Glomerular endothelial cell (primary cell): ENCODE results near the gene DNAJC1. TPM values are rescaled to one million over a fixed set of nuclear protein-coding genes. Genes with fewer than 3 reads are reported as not detected.
"Not testable (repeated sequence)": the region's sequence is repeated elsewhere in the genome, so short reads cannot be mapped to it uniquely, and the experiment has no call there.

Experiments
- DNase-seq: peaks from one replicate; pipeline ENCODE4 v3.0.0-alpha.2; 2011; ENCODE audit warnings: low read depth, low spot score; ENCODE audit errors: extremely low read depth
- total RNA-seq: library from RNA; depleted of rRNA; stranded (reverse); fragments of >200 nt; gene quantifications from 2 replicates; pipeline ENCODE4 v1.2.3, GENCODE V29; 2015

DNAJC1 gene
- total RNA-seq, 1 donor from 2014 or later: 58.6 TPM

DNA sequence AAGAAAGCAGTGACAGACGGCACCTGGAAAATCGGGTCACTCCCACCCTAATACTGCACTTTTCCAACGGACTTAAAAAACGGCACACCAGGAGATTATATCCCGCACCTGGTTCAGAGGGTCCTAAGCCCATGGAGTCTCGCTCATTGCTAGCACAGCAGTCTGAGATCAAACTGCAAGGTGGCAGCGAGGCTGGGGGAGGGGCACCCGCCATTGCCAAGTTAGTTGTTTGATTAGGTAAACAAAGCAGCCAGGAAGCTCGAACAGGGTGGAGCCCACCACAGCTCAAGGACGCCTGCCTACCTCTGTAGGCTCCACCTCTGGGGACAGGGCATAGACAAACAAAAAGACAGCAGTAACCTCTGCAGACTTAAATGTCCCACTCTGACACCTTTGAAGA is 169.0 kb downstream of the DNAJC1 start:
- not testable (repeated sequence) for DNase-seq

DNA sequence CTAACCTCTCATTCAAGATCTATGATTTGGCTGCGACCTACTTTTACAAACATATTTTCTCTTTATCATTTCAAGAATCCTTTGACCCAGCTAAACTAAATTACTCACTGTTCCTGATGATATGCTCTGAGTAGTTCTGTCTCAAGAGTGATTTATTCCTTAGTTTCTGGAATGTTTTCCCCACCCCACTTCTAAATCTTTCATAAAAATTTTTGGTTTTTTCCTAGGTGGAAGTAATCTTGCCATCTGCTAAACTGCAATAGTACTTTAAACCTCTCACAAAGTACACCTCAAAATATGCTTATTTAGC is 170.8 kb downstream of the DNAJC1 start:
- no peak for DNase-seq

DNA sequence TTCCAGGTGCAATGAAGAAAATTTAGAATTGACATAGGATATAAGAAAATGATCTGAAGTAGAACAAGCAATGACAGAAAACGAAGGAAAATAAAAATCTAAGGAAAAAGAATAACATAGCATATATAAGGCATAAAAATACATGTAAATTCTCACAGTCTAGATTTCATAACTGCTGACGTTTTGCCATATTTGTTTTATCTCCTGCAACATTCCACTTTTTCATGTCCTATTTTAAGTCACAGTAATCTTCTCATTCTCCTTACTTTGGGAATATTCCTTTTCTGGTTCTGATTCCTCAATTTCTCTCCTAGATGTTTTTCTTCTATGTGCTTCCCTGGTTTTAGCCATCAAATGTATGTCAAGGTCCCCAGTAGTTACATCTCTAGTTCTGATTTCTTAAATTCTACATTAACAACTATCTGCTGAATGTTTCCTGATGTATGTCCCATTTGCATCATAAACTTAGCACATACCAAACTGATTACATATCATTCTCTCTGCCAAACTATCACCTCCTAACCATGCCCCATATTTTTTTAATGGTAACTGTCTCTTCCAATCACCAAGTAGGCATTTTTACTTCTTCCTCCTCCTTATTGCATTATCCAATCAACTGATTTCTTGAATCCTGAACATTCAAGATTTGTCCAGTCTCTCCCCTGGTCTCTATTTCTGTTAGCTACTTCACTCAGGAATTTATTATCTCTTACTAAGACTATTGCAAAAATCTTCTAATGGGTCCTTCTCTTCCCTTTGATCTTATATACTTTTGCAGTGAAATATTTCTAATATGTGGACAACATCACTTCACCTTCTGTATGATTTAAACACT is 171.3 kb downstream of the DNAJC1 start:
- no peak for DNase-seq

DNA sequence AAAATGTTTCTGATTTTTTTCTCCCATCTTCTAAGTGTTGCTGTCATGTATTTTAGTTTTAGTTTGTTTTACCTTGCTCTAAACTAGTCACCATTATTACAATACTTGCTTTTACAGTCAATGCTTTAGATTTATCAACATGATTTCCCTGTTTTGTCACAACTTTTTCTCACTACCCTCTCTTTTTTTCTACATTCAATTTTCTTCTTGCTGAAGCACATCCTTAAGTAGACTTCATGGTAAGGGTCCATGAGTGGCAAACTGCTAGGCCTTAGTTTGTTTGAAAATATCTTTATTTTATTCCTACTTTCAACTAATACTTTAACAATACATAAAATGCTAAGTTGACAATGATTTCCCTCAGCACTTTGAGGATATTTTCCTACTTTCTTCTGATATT is 173.5 kb downstream of the DNAJC1 start:
- DNase-seq: no peak

DNA sequence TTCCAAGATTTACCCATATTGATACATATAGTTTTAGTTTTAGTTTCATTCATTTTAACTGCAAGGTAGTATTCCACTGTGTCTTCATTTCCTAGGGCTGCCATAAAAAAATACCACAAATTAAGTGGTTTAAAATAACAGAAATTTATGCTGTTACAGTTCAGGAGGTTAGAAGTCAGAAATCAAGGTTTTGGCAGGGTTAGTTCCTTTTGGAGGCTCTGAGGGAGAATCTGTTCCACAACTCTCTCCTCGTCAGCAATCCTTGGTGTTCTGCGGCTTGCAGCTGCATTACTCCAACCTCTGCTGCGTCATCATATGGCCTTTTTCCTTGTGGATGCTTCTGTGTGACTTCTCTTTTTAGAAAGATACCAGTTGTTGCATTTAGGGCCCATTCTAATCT is 176.2 kb downstream of the DNAJC1 start:
- DNase-seq: no peak

DNA sequence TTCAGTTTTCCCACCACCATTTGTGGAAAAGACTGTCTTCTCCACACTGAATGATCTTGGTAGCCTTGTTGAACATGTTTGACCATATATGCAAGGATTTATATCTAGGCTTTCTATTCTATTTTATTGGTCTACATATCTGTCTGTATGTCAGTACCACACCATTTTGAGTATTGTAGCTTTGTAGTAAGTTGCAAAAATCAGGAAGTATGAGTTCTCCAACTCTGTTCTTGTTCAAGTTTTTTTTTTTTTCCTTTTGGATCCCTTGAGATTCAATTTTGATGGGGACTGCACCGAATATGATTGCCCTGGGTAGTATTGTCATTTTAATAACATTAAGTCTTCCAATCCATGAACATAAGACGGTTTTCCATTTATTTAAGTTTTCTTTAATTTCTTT is 176.8 kb downstream of the DNAJC1 start:
- DNase-seq: no peak

DNA sequence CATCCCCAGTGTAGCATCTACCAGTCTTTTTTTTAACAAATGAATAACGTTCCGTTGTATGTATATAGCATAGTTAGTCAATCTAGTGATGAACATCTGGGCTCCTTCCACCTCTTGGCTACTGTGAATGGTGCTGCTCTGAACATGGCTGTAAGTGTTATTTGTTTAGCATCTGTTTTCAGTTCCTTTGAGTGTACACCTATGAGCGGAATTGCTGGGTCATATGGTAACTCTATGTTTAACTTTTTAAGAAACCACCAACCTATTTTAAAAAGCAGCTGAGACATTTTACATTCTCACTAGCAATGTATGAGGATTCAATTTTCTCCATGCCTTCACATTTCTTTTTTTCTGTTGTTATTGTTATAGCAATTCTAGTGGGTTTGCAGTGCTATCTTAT is 178.2 kb downstream of the DNAJC1 start:
- no peak for DNase-seq

DNA sequence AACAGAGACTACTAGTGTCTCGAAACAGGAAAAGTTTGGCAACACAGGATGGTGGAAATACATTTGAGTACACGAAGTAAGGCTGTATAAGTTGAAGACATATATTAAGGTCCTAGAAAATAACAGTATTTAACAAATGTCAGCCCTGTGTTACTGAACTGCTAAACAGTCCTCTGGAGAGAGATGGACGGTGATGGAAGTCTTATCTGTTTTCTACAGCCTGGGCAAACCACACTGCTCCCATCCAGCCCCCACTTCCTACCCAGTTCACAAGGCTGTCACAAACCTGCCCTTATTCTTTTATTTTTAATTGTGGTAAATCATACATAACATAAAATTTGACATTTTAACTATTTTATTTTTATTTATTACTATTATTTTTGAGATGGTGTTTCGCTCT is 179.1 kb downstream of the DNAJC1 start:
- DNase-seq: no peak

DNA sequence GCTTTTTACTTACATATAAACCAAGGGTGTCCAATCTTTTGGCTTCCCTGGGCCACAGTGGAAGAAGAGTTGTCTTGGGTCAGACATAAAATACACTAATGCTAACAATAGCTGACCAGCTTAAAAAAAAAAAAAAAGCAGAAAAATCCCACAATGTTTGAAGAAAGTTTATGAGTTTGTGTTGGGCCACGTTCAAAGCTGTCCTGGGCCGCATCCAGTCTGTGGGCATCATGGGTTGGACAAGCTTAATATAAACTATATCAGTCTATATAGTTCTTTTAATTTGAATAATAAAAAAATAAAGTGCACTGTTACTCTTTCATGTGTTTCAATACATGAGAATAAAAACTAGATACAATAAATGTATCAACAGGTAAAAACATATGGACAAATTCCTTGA is 179.9 kb downstream of the DNAJC1 start:
- DNase-seq: no peak

DNA sequence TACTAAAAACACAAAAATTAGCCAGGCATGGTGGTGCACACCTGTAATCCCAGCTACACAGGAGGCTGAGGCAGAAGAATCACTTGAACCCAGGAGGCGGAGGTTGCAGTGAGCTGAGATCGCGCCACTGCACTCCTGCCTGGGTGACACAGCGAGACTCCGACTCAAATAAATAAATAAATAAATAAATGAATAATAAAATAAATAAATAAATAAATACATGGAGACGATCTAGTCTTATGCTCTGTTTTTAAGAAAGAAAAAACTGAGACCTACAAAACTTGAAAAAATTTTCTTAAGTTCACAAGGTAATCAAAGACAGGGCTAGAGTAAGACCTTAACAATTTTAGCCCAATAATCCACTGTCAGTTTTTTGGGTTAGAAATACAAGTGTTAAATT is 181.3 kb downstream of the DNAJC1 start:
- DNase-seq: not testable (repeated sequence)

DNA sequence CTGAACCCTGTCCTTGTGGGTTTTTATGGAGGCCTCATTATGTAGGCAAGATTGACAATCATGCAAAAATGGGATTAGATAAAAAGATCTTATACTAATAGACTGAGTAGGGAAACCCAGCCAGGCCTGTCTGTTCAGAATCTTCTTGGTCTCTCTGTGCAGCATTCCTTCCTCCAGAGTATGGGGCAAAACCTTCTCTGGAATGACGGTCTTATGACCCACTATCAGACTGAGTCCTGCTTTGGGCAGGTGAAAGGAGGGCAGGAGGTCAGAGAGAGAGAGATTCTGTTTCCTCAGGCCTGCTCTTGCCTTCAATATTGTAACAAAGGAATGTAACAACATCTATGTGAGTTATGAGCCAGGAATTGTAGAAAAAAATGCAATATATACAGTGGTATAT is 182.6 kb downstream of the DNAJC1 start:
- no peak for DNase-seq

DNA sequence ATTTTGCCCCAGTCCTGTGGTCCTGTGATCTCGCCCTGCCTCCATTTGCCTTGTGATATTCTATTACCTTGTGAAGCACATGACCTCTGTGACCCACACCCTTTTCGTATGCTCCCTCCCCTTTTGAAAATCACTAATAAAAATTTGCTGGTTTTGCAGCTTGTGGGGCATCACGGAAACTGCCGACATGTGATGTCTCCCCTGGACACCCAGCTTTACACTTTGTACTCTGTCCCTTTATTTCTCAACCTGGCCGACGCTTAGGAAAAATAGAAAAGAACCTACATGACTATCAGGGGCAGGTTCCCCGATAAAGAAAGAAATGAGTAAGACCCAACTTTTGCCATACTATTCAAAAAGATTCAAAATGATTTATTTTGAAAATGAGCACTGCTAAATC is 185.1 kb downstream of the DNAJC1 start:
- DNase-seq: not testable (repeated sequence)

DNA sequence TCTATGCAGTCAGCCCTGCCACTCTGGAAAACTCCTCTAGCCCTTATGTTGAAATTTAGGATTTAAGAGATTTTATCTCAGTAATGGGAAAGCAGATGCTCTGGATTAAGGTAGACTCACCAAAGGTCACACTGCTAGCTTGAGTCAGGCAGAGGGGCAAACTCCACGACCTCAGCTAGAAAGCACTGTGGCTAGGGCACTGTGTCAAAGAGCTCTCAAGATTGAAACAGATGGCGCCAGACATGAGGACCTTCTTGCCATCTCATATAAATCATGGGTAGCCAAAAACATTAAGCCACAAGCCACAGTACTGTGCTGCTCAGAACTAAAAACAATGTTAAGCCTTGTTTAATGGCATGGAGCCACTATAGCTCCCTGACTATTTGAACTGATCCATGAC is 188.7 kb downstream of the DNAJC1 start:
- no peak for DNase-seq

DNA sequence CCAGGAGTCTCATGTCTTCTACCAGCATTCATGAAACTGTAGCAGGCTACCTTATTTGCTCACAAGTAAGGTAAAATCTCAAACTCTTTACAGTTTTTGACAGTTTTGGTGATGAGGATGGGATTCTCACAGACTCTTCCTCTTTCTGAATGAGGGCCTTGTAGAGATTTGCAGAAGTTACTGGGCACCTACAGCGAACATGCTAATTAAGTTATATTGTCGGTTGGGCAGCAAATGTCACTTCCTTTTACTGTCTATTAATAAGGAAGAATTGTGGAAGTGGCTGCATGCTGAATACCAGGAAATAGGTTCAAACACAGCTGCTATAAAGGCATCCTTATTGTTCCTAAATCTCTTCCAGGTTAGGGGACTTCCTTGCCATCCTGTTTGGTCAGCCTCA is 189.6 kb downstream of the DNAJC1 start:
- no peak for DNase-seq

DNA sequence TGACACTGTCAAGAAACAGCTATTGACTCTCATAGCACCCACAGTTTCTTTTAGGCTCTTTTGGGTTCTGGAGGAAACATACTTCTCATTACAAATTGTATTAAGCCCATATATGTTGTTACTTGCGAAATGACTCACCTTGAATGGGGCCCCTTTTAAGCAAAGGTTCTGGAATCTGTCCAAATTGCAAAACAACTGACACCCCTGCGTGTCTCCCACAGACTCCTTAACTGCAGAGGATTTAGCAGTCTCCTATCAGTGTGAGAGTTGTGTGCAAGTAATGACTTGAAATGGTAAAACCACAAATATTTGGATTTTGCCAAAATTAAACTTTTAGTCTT is 192.3 kb downstream of the DNAJC1 start:
- DNase-seq: no peak

DNA sequence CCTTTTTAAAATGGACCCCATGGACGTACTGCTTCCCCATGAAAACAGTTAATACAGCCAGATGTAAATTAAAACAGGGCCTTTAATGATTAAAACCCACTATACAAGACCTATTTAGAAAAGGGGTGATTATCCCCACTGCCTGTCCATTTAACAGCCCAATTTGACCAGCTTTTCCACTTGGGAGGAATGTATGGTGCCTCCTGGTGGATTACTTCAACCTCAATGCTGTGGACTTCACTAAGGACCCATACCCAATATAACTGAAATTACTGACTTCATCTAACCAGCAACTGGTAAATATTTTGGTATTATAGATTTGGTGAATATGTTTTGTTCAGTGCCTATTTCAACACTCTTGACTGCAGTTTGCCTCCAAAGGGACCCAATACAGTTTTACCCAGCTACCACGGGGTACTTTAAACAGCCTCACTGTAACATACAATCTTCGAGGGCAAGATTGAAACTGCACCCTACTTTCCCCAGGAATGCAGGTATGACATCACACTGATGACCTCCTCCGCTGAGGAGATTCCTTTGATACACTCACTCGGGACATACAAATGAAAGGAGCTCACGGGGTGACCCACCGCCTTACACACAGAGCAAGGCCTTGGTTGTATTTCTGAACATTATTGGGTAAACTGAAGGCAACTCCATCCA is 192.8 kb downstream of the DNAJC1 start:
- no peak for DNase-seq

DNA sequence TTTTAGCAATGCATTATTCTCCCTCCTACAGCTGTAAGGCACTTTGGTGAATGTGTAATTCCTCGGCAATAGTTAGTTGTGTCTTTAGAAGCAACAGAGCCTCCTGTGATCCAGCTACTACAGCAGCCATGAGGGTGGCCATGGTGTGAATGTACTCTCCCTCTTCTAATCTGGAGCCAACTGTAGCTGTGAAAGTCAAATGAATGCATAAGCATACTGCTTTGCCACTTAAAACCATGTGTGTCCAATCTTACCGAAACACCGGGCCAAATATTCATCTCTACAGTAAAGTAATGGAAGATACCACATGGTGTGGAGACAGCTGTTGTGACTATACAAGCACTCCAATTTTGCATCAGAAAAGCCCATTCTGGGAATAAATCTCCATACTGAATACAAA is 195.0 kb downstream of the DNAJC1 start:
- DNase-seq: no peak

DNA sequence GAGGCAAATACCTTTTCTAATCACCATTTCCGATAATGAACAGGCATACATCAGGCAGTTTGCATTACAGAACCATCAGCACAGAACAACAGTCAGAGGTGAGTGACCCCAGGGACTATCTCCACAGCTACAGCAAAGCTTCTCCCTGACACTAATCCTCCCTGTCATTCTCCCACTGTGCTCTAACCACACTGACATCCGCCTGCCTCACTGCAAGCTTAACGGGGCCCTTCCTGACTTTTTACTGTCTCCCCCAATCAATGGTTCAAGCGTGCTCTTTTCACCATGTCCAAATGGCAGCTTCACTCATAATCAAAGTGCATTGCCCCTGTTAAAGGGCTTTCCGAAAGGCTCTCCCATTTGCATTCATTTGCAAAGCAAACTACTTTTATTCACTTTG is 196.3 kb downstream of the DNAJC1 start:
- DNase-seq: no peak

DNA sequence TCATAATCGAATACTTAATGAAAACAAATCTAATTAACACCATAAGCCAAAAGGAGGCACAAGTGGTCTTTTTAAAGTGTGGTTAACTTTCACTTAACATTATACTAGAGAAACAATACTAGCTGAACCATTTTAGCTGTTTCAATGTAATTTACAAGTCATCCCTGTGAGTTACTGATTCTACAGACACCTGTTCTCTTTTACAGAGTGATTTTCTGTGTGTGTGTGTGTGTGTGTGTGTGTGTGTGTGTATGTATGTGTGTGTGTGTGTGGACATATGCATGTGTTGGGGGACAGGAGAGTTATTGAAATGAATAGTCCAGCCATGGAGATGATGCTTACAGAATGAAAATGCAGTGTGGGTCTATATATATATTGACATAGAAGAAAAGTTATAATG is 200.2 kb downstream of the DNAJC1 start:
- DNase-seq: no peak

DNA sequence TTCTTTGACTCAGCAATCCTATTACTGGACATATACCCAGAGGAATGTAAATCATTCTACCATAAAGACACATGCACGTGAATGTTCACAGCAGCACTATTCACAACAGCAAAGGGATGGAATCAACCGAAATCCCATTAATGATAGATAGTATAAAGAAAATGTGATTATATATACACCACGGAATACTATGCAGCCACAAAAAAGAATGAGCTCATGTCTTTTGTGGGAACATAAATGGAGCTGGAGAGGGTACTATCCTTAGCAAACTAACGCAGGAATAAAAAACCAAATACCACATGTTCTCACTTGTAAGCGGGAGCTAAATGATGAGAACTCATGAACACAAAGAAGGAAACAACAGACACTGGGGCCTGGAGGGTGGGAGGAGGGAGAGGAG is 201.9 kb downstream of the DNAJC1 start:
- no peak for DNase-seq

DNA sequence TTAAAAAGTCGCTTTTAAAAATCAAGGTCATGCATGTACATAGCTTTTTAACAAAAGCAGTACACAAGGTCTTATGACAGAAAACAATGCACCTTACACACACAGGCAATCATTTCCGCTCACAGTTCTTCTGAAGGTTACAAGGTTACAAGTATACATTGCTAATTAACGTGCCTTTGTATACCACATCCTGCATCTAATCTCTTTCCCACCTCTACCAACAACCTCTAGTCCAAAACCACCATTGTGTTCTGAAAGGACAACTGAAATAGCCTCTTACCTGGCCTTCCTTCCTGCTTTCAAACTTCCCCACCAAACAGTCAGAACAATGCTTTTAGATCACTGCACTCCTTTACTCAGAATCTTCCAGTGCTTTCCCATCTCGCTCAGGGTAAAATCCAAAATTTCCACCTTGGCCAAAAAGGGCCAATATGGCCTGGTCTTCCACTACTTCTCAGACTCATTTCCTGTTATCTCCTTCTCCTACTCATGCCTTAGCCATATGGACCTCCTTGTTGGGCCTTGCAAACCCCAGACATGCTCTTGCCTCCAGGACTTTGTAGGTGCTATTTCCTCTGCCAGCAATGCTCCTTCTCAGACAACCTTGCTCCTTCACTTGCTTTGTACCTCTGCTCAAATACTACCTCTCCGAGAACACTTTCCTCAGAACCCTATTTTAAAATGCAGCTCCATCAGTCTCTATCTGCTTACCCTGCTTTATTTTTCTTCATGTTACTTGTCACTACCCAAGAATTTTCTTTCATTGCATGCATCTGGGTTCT is 205.4 kb downstream of the DNAJC1 start:
- no peak for DNase-seq

DNA sequence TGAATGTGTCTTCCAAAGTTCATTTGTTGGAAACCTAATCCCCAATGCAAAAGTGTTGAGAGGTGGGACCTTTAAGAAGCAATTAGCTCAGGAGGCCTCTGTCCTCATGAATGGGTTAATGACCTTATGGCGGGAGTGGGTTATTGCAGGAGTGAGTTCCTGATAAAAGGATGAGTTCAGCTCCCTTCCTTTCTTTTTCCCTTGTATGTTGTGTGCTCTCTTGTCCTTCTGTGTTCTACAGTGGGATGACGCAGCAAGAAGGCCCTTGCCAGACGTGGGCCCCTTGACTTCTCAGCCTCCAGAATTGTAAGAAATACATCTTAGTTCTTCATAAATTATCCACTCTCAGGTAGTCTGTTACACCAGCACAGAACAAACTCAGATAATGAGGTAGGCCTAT is 206.0 kb downstream of the DNAJC1 start:
- no peak for DNase-seq
